ENCODE measurements around the gene KCNK6. TPM values are rescaled to one million over a fixed set of nuclear protein-coding genes. Genes with fewer than 3 reads are reported as not detected.

KCNK6 gene
- total and polyA plus RNA-seq, 10 of the 15 experiments (the other 5 are each of a cell fraction or from before 2014, with no cell fraction given) = 0.04 to 1.4 (median 1.1) TPM

DNA sequence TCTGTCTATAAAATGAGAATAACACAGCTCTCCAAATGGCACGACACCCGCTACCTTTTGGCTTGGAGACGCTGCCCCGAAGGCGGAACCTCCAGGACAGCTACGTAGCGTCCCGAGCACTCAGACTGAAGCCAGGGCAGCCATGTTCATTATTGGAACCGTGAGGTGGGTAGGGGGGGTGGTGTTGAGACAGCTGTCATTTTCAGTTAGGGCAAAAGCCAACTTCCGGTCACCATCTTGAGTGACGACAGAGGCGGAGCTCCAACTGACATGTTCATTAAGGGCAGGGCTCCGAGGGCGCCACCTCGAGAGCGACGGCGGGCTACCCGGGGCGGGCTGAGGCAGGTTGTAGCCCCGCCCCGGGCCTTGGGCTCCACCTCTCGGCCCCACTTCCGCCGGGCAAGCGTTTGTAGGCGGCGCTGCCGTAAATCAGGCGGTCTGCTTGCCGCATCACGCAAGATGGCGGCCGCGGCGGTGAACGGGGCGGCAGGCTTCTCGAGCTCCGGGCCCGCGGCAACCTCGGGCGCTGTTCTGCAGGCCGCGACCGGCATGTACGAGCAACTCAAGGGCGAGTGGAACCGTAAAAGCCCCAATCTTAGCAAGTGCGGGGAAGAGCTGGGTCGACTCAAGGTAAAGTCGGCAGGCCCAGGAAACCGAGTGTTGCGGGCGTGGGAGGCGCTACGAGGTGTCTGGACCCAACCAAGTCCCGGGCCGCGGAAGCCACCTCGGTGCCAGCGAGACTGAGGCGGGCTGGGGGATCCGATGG, 54.9 kb downstream of the KCNK6 start, which contains the start of gene PSMD8 (continued):
- TF ChIP-seq, protein P1, sequence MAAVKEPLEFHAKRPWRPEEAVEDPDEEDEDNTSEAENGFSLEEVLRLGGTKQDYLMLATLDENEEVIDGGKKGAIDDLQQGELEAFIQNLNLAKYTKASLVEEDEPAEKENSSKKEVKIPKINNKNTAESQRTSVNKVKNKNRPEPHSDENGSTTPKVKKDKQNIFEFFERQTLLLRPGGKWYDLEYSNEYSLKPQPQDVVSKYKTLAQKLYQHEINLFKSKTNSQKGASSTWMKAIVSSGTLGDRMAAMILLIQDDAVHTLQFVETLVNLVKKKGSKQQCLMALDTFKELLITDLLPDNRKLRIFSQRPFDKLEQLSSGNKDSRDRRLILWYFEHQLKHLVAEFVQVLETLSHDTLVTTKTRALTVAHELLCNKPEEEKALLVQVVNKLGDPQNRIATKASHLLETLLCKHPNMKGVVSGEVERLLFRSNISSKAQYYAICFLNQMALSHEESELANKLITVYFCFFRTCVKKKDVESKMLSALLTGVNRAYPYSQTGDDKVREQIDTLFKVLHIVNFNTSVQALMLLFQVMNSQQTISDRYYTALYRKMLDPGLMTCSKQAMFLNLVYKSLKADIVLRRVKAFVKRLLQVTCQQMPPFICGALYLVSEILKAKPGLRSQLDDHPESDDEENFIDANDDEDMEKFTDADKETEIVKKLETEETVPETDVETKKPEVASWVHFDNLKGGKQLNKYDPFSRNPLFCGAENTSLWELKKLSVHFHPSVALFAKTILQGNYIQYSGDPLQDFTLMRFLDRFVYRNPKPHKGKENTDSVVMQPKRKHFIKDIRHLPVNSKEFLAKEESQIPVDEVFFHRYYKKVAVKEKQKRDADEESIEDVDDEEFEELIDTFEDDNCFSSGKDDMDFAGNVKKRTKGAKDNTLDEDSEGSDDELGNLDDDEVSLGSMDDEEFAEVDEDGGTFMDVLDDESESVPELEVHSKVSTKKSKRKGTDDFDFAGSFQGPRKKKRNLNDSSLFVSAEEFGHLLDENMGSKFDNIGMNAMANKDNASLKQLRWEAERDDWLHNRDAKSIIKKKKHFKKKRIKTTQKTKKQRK (IDR thresholded peaks at IDR 0.05; ENCODE audit: low read depth, low read length) = no peak
- TF ChIP-seq SP1 (IDR thresholded peaks at IDR 0.05; ENCODE audit: low read depth, low read length) (peak; percentile 51), PML (IDR thresholded peaks at IDR 0.05; ENCODE audit: low read length) (peak; percentile 97), POLR2AphosphoS2 (IDR thresholded peaks at IDR 0.05; ENCODE audit: low read depth, low read length) (peak; percentile 96), HDGF (IDR thresholded peaks at IDR 0.05) (peak; percentile 50; the same call in 1 of the 2 replicates), STAT1 (conservative IDR thresholded peaks at IDR 0.05) (peak; percentile 93; the same call in 1 of the 2 replicates), WRNIP1 (IDR thresholded peaks at IDR 0.05; ENCODE audit: borderline replicate concordance, low read depth, low read length) (no peak), EGR1 (IDR thresholded peaks at IDR 0.05; ENCODE audit: borderline replicate concordance in 1 of 2, low read depth in 2 of 2, low read length in 2 of 2) (peak; percentile 27 to 45; a peak in 2 of 3 replicates), RFX5 (IDR thresholded peaks at IDR 0.05; ENCODE audit: low read depth, low read length) (peak; percentile 31; the same call in 1 of the 2 replicates), RCOR1 (conservative IDR thresholded peaks at IDR 0.05; ENCODE audit: low read depth, low read length) (no peak), HDAC6 (IDR thresholded peaks at IDR 0.05; ENCODE audit: unreplicated experiment) (no peak), SUPT20H (IDR thresholded peaks at IDR 0.05; ENCODE audit: borderline replicate concordance, control insufficient read depth, low read depth, low read length) (no peak), RB1 (IDR thresholded peaks at IDR 0.05; ENCODE audit: borderline replicate concordance) (peak; percentile 73; the same call in 1 of the 2 replicates), ZNF274 (IDR thresholded peaks at IDR 0.05; ENCODE audit: insufficient read depth, insufficient read length) (no peak), NFXL1 (IDR thresholded peaks at IDR 0.05; ENCODE audit: borderline replicate concordance) (no peak), MXI1 (IDR thresholded peaks at IDR 0.05; ENCODE audit: low read depth, low read length) (0 out of 2 replicates have a peak, but pooled peaks have one; percentile 12), JUND (IDR thresholded peaks at IDR 0.05; ENCODE audit: low read depth, low read length) (no peak), FOS (IDR thresholded peaks at IDR 0.05; ENCODE audit: borderline replicate concordance, extremely low read depth, insufficient read length) (no peak), STAT3 (IDR thresholded peaks at IDR 0.05; ENCODE audit: low read depth, low read length) (no peak), SPI1 (IDR thresholded peaks at IDR 0.05; ENCODE audit: borderline replicate concordance, insufficient read depth, low read depth, low read length) (peak; percentile 64), TCF7 (IDR thresholded peaks at IDR 0.05; ENCODE audit: borderline replicate concordance) (no peak), IKZF2 (IDR thresholded peaks at IDR 0.05) (0 out of 4 replicates have a peak, but pooled peaks of 1 of the 2 experiments have one; percentile 1)
- TF ChIP-seq, protein P2, sequence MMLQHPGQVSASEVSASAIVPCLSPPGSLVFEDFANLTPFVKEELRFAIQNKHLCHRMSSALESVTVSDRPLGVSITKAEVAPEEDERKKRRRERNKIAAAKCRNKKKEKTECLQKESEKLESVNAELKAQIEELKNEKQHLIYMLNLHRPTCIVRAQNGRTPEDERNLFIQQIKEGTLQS (IDR thresholded peaks at IDR 0.05; ENCODE audit: borderline replicate concordance, extremely low read depth, low read depth, low read length) = no peak
- TF ChIP-seq, protein P3, sequence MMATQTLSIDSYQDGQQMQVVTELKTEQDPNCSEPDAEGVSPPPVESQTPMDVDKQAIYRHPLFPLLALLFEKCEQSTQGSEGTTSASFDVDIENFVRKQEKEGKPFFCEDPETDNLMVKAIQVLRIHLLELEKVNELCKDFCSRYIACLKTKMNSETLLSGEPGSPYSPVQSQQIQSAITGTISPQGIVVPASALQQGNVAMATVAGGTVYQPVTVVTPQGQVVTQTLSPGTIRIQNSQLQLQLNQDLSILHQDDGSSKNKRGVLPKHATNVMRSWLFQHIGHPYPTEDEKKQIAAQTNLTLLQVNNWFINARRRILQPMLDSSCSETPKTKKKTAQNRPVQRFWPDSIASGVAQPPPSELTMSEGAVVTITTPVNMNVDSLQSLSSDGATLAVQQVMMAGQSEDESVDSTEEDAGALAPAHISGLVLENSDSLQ (IDR thresholded peaks at IDR 0.05) = peak; percentile 96
- TF ChIP-seq, protein P4, sequence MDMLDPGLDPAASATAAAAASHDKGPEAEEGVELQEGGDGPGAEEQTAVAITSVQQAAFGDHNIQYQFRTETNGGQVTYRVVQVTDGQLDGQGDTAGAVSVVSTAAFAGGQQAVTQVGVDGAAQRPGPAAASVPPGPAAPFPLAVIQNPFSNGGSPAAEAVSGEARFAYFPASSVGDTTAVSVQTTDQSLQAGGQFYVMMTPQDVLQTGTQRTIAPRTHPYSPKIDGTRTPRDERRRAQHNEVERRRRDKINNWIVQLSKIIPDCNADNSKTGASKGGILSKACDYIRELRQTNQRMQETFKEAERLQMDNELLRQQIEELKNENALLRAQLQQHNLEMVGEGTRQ (IDR thresholded peaks at IDR 0.05; ENCODE audit: borderline replicate concordance, low read depth, low read length) = no peak
